Measurements from ENCODE around the gene IMPDH2.

- TF ChIP-seq CTCF (IDR thresholded peaks at IDR 0.05) (no peak), POLR2A (IDR thresholded peaks at IDR 0.05) (no peak)
These were observed 23.2 kb downstream of the IMPDH2 start for GRCh38 chr3:49005998-49006397.
